Osteocyte (in vitro differentiated cells): ENCODE results near the gene MYOF. TPM values are rescaled to one million over a fixed set of nuclear protein-coding genes. Genes with fewer than 3 reads are reported as not detected.

ENCODE experiments used
- DNase-seq: peaks from one replicate; pipeline ENCODE4 v3.0.0; 2021; ENCODE audit warnings: mixed read lengths; ENCODE audit not compliant: unreplicated experiment; ENCODE audit errors: extremely low spot score
- H3K27ac Mint-ChIP-seq: one replicate; pipeline ENCODE4 v1.8.0; 2021; ENCODE audit warnings: mild to moderate bottlenecking, mixed read lengths; ENCODE audit not compliant: unreplicated experiment
- H3K27me3 Mint-ChIP-seq: one replicate; pipeline ENCODE4 v1.8.0; 2021; ENCODE audit warnings: mixed read lengths; ENCODE audit not compliant: unreplicated experiment
- H3K36me3 Mint-ChIP-seq: one replicate; pipeline ENCODE4 v1.8.0; 2021; ENCODE audit warnings: mixed read lengths; ENCODE audit not compliant: unreplicated experiment
- H3K4me1 Mint-ChIP-seq: one replicate; pipeline ENCODE4 v1.8.0; 2021; ENCODE audit warnings: mixed read lengths; ENCODE audit not compliant: unreplicated experiment
- H3K4me3 Mint-ChIP-seq: one replicate; pipeline ENCODE4 v1.8.0; 2021; ENCODE audit warnings: mild to moderate bottlenecking, moderate library complexity, mixed read lengths; ENCODE audit not compliant: unreplicated experiment
- H3K9me3 Mint-ChIP-seq: one replicate; pipeline ENCODE4 v1.8.0; 2021; ENCODE audit warnings: mixed read lengths; ENCODE audit not compliant: unreplicated experiment
- CTCF ChIP-seq: fragments of 200-600 bp; sonication (generic); IDR thresholded peaks from 2 replicates; pipeline ENCODE4 v1.5.0; 2021; ENCODE audit warnings: antibody characterized with exemption, mild to moderate bottlenecking, moderate library complexity
- total RNA-seq: library from RNA; stranded (reverse); gene quantifications from 2 replicates; pipeline ENCODE4 v1.2.1, GENCODE V29; 2021

The MYOF gene
- total RNA-seq, 1 donor from 2014 or later: 470 TPM

- Mint-ChIP-seq H3K4me3 (no peak overlapping the region), H3K36me3 (peaks cover 57% of the 10 kb centered on the region), H3K9me3 (no peaks in the 10 kb centered on the region), H3K4me1 (peaks cover 33% of the 10 kb centered on the region), H3K27me3 (no peaks in the 10 kb centered on the region), H3K27ac (peak overlapping the region; percentile 90)
- no peak for DNase-seq
- TF ChIP-seq CTCF: no peak
Observed at GRCh38 chr10:93451244-93451947, 30.7 kb downstream of the MYOF start.

GRCh38 chr10:93447970-93448369 is 34.2 kb downstream of the MYOF start:
- Mint-ChIP-seq H3K4me1 (peaks cover 52% of the 10 kb centered on the region), H3K4me3 (no peak overlapping the region), H3K36me3 (peaks cover 62% of the 10 kb centered on the region), H3K27ac (peak overlapping the region; percentile 99), H3K27me3 (no peaks in the 10 kb centered on the region), H3K9me3 (no peaks in the 10 kb centered on the region)
- no peak for DNase-seq
- no peak for TF ChIP-seq CTCF

- no peaks in the 10 kb centered on the region for H3K9me3 Mint-ChIP-seq
- no peaks in the 10 kb centered on the region for H3K27me3 Mint-ChIP-seq
- H3K27ac Mint-ChIP-seq: peak overlapping the region; percentile 99
- peaks cover 58% of the 10 kb centered on the region for H3K4me1 Mint-ChIP-seq
- no peak for DNase-seq
- no peak for TF ChIP-seq CTCF
- H3K36me3 Mint-ChIP-seq: peaks cover 60% of the 10 kb centered on the region
- no peak overlapping the region for H3K4me3 Mint-ChIP-seq
Observed at GRCh38 chr10:93447019-93447418, 35.1 kb downstream of the MYOF start.

GRCh38 chr10:93445978-93446720 is 36.0 kb downstream of the MYOF start:
- peaks cover 53% of the 10 kb centered on the region for H3K36me3 Mint-ChIP-seq
- peaks cover 63% of the 10 kb centered on the region for H3K4me1 Mint-ChIP-seq
- peak overlapping the region; percentile 99 for H3K27ac Mint-ChIP-seq
- H3K27me3 Mint-ChIP-seq: no peaks in the 10 kb centered on the region
- H3K4me3 Mint-ChIP-seq: peak overlapping the region; percentile 14
- no peaks in the 10 kb centered on the region for H3K9me3 Mint-ChIP-seq
- no peak for DNase-seq
- no peak for TF ChIP-seq CTCF
